Mucosa of stomach (tissue), 1 donor: ENCODE results near the gene MAGEB6.
"Not testable (repeated sequence)": the region's sequence is repeated elsewhere in the genome, so short reads cannot be mapped to it uniquely, and the experiment has no call there.

Experiments
- H3K27me3 ChIP-seq: one replicate; pipeline ENCODE4 v1.7.0; 2013; ENCODE audit warnings: mild to moderate bottlenecking, low read length; ENCODE audit not compliant: control insufficient read depth, insufficient read depth
- H3K36me3 ChIP-seq: one replicate; pipeline ENCODE4 v1.7.0; 2013; ENCODE audit warnings: low read length; ENCODE audit not compliant: control insufficient read depth, insufficient read depth
- H3K4me1 ChIP-seq: one replicate; pipeline ENCODE4 v1.7.0; 2013; ENCODE audit warnings: mild to moderate bottlenecking, low read length; ENCODE audit not compliant: control insufficient read depth, insufficient read depth
- H3K4me3 ChIP-seq: one replicate; pipeline ENCODE4 v1.7.0; 2013; ENCODE audit warnings: low read length
- H3K9ac ChIP-seq: one replicate; pipeline ENCODE4 v1.7.0; 2013; ENCODE audit warnings: mild to moderate bottlenecking, low read length, moderate library complexity
- H3K9me3 ChIP-seq: one replicate; pipeline ENCODE4 v1.7.0; 2013; ENCODE audit warnings: mild to moderate bottlenecking, low read length, moderate library complexity; ENCODE audit not compliant: control insufficient read depth
- donor health status: Pancreatic carcinoma.

The MAGEB6 gene

GRCh38 chrX:26192204-26192603 lies at the start of gene MAGEB6:
Gene MAGEB6 (plus strand): TSS chrX:26192440. CDS start chrX:26193847, 1,407 bp downstream.
- no peaks in the 10 kb centered on the region for H3K4me1 ChIP-seq
- H3K36me3 ChIP-seq, result no peaks in the 10 kb centered on the region

DNA sequence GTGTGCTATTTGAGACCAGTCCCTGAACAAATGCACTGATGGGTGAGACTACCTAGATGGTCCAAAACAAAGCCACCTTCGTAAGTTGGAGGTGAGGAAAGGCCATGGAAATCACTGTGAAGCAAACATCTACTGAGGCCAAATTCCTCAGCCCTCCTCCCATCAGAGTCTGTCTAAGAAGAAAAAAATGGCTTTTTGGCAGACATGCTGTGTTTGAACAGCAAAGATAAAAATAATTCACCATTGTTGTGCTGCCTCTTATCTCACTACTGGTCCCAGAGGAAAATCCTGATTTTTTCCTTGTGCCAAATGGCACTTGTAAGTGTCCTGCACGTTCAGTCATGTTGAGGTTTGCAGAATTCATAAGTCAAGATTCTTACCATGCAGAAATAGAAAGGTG lies 46.2 kb upstream of the MAGEB6 start:
- no peaks in the 10 kb centered on the region for H3K4me1 ChIP-seq
- H3K4me3 ChIP-seq, result no peak overlapping the region
- H3K36me3 ChIP-seq, result no peaks in the 10 kb centered on the region
- no peak overlapping the region for H3K9ac ChIP-seq
- no peaks in the 10 kb centered on the region for H3K9me3 ChIP-seq
- H3K27me3 ChIP-seq, result no peaks in the 10 kb centered on the region

More at GRCh38 chrX:26192204-26192603, at the start of gene MAGEB6:
- Histone ChIP-seq H3K27me3 (no peaks in the 10 kb centered on the region), H3K4me3 (no peak within 1 kb of the TSS), H3K9me3 (no peaks in the 10 kb centered on the region), H3K9ac (no peak within 1 kb of the TSS)

GRCh38 chrX:26160301-26160700 lies 31.9 kb upstream of the MAGEB6 start, which contains the start of gene MAGEB6B:
Gene MAGEB6B (plus strand): TSS chrX:26160601. CDS start chrX:26160601, 0 bp downstream.
- Histone ChIP-seq H3K4me3 (no peak within 1 kb of the TSS), H3K9me3 (no peaks in the 10 kb centered on the region), H3K4me1 (no peaks in the 10 kb centered on the region), H3K27me3 (no peaks in the 10 kb centered on the region), H3K9ac (no peak within 1 kb of the TSS), H3K36me3 (no peaks in the 10 kb centered on the region)

- Histone ChIP-seq H3K4me1 (no peaks in the 10 kb centered on the region), H3K4me3 (no peak overlapping the region), H3K27me3 (no peaks in the 10 kb centered on the region), H3K36me3 (no peaks in the 10 kb centered on the region), H3K9ac (no peak overlapping the region), H3K9me3 (no peaks in the 10 kb centered on the region)
These were observed 11.3 kb downstream of the MAGEB6 start for GRCh38 chrX:26203561-26203960.

GRCh38 chrX:26204717-26205116 lies 12.5 kb downstream of the MAGEB6 start:
- H3K4me1 ChIP-seq, H3K27me3 ChIP-seq, H3K4me3 ChIP-seq, H3K9me3 ChIP-seq, H3K9ac ChIP-seq, H3K36me3 ChIP-seq: not testable (repeated sequence)

DNA sequence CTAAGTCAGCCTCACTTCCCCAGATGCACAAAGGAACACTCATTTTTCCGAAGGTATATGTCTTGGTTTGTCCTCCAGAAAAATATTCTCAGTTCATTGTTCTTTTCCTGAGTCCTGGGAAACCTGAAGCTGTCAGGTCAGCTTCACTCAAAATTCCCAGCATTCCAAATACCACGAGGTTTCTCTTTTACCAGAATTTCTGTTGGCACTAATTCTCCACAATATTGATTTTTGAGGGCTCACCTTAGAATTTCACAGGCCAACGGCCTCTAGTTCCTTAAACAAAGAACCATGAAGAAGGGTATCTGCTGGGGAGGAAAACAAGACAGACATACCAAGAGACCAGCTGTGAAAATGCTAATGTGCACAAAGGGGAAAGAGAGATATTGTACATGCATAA lies 15.8 kb downstream of the MAGEB6 start:
- Histone ChIP-seq H3K4me3 (no peak overlapping the region), H3K9ac (no peak overlapping the region), H3K36me3 (no peaks in the 10 kb centered on the region), H3K27me3 (no peaks in the 10 kb centered on the region), H3K4me1 (no peaks in the 10 kb centered on the region), H3K9me3 (no peaks in the 10 kb centered on the region)

GRCh38 chrX:26215869-26216268 lies 23.6 kb downstream of the MAGEB6 start, which contains the start of gene MAGEB5:
Gene MAGEB5 (plus strand): TSS chrX:26216169. CDS start chrX:26217302, 1,133 bp downstream.
- Histone ChIP-seq H3K9ac (no peak within 1 kb of the TSS), H3K4me3 (no peak within 1 kb of the TSS), H3K36me3 (no peaks in the 10 kb centered on the region), H3K4me1 (no peaks in the 10 kb centered on the region), H3K9me3 (no peaks in the 10 kb centered on the region), H3K27me3 (no peaks in the 10 kb centered on the region)

GRCh38 chrX:26219351-26219750 lies 27.1 kb downstream of the MAGEB6 start:
- Histone ChIP-seq H3K9me3 (no peaks in the 10 kb centered on the region), H3K9ac (no peak overlapping the region), H3K4me3 (no peak overlapping the region), H3K4me1 (no peaks in the 10 kb centered on the region), H3K36me3 (no peaks in the 10 kb centered on the region), H3K27me3 (no peaks in the 10 kb centered on the region)

GRCh38 chrX:26234177-26234576 lies 41.9 kb downstream of the MAGEB6 start:
- Histone ChIP-seq H3K4me3 (no peak overlapping the region), H3K9me3 (no peaks in the 10 kb centered on the region), H3K27me3 (no peaks in the 10 kb centered on the region), H3K9ac (no peak overlapping the region), H3K4me1 (no peaks in the 10 kb centered on the region), H3K36me3 (no peaks in the 10 kb centered on the region)
